ENCODE results near the gene PI4KA.
"Not testable (repeated sequence)": the region's sequence is repeated elsewhere in the genome, so short reads cannot be mapped to it uniquely, and the experiment has no call there.

PI4KA gene

GRCh38 chr22:20858615-20859416 lies at the start of gene PI4KA, which contains the start of gene SNAP29:
Gene PI4KA (minus strand): TSS chr22:20858811. CDS start chr22:20858725, 86 bp downstream.
Gene SNAP29 (plus strand): TSS chr22:20859007. CDS start chr22:20859111, 104 bp downstream.
- DNase-seq (ENCODE audit: low spot score) = peak; percentile 98

GRCh38 chr22:20906387-20906767 lies 47.8 kb upstream of the PI4KA start:
- no peak for DNase-seq (ENCODE audit: low spot score)

DNA sequence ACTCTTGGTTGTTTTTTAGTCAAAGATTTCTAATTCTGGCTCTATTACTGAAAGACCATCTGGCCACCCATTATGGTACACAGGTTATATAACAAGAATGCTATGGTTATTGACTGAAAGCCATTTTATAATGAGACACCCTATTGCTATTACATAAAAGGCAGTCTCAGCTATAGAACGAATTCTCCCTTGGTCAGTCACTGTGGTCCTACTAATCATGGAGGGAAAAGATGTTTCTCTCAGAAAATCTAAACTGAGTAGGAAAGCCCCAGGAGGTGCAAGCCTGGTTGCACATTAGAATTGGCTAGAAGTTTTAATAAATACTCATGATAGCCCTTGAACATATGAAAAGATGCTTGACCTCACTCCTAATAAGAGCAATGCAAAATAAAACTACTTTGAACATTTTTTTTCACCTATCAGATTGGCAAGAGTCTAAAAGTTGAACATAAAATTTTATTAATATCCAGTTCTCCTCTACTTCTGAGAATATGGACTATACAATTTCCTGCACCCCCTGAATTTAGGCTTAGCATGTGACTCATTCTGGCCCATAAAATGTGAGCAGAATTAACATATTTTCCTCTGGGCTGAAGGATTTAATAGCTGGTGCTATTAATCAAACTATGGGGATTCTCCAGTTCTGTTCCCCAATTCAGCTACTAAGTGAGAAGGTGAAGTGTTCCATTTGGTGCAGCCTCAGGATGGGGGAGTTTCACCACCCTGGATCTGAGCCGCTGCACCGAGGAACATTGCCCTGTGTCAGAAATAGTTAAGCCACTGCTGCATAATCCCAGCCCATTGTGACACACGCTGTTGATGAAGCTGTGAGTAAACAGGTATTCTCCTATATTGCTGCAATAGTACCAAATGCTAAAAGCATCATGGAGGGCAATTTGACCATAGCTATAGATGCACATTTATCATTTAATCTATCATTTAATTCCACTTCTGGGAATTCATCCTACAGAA lies 47.1 kb upstream of the PI4KA start:
- DNase-seq (ENCODE audit: low spot score) = no peak

DNA sequence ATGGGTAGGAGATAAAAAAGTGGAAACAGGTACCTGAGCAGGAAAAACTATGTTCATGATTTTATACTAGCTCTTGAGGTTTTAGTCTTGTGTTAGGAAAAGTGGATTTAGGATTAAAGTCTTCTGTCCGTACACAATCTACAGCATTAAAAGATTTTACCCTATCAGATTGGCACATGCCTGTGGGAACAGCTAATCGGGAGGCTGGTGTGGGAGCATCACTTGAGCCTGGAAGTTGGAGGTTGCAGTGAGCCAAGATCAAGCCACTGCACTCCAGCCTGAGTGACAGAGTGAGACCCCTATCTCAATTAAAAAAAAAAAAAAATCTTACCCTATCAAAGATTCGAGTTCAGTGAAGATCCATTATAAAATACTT lies 46.4 kb upstream of the PI4KA start:
- no peak for DNase-seq (ENCODE audit: low spot score)

GRCh38 chr22:20904008-20904979 lies 45.7 kb upstream of the PI4KA start:
- DNase-seq (ENCODE audit: low spot score) = no peak

GRCh38 chr22:20903093-20903492 lies 44.5 kb upstream of the PI4KA start:
- DNase-seq (ENCODE audit: low spot score) = no peak

GRCh38 chr22:20901093-20902033 lies 42.8 kb upstream of the PI4KA start:
- not testable (repeated sequence) for DNase-seq (ENCODE audit: low spot score)

DNA sequence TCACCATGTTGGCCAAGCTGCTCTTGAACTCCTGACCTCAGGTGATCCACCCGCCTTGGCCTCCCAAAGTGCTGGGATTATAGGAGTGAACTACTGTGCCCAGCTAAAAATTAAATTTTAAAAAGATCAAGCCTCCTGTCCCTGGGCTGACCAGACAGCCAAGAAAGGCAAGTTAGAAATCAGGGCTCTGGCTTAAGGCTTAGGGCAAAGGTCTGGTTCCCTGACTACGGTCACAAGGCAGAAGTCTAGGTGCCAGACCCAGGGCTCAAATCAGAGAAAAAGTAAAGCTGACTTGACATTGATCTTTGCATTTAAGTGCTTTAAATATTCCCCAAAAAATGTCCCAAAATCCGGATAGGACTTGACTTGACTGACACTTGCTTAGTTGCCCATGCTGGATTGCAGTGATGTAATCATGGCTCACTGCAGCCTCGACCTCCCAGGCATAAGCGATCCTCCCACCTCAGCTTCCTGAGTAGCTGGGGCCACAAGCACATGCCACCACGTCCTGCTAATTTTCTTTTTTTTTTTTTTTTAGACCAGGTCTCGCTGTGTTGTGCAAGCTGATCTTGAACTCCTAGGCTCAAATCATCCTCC lies 41.3 kb upstream of the PI4KA start:
- no peak for DNase-seq (ENCODE audit: low spot score)

- DNase-seq (ENCODE audit: low spot score) = not testable (repeated sequence)
These were observed 39.1 kb upstream of the PI4KA start for GRCh38 chr22:20897737-20898136.

DNA sequence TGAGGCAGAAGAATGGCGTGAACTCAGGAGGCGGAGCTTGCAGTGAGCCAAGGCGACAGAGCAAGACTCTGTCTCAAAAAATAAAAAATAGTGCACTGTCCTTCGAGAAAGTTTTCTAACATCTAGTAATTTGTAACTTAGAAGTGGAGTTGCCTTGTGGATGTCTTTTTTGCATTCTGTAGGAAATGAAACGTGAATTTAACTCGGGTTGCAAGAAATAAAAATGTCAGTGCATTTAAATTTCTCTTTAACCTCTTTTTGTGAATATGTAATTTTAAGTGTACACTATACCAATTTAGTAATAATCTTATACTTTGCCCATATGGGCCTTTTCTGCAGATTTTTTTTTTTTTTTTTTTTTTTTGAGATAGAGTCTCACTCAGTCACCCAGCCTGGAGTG lies 32.4 kb upstream of the PI4KA start:
- DNase-seq (ENCODE audit: low spot score) = no peak

- DNase-seq (ENCODE audit: low spot score) = no peak
These were observed 31.4 kb upstream of the PI4KA start for GRCh38 chr22:20889904-20890540.

- no peak for DNase-seq (ENCODE audit: low spot score)
These were observed 30.6 kb upstream of the PI4KA start for GRCh38 chr22:20889025-20889704.

DNA sequence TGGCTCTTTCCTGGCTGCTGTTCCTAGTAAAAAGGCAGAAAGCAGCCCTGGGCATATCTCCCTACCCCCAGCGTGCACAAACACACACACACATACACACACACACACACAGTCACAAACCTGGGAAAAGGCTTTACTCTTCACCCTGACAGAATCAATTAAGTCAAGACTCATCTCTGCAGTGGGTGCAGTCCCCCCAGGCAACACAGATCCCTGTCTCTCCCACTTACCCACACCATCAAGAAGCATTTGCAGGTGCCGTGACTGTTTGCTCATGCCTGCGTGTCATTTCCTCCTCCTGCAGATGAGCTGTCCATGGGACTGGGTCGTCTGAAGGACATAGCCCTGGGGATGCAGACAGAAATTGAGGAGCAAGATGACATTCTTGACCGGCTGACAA lies 28.8 kb upstream of the PI4KA start:
- DNase-seq (ENCODE audit: low spot score) = no peak

GRCh38 chr22:20885557-20886323 lies 27.1 kb upstream of the PI4KA start:
- DNase-seq (ENCODE audit: low spot score) = peak; percentile 75

DNA sequence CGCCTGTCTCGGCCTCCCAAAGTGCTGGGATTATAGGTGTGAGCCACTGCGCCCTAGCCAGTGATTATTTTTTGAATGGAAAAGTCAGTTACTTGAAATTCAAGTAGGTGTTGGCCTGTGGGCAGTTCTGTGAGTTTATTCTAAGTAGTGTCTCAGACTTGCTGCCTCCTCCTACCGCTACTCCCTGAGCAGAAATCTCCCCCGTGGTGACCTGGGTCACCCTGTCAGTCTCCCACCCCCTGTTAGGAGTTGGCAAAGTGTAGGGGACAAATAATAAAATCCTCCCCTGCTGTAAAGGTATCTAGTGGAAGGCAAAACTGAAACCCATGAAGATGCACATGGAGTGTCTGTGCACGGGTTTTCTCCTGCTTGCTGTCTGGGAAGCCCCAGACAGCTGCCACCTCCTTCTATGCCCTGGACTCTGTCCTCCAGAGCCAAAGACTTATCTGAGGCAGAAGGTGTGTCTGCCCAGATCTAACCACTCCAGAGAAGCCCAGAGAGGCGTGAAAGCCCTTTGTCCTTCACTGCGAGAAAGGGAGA lies 26.5 kb upstream of the PI4KA start:
- no peak for DNase-seq (ENCODE audit: low spot score)

- no peak for DNase-seq (ENCODE audit: low spot score)
These were observed 25.8 kb upstream of the PI4KA start for GRCh38 chr22:20884454-20884853.

DNA sequence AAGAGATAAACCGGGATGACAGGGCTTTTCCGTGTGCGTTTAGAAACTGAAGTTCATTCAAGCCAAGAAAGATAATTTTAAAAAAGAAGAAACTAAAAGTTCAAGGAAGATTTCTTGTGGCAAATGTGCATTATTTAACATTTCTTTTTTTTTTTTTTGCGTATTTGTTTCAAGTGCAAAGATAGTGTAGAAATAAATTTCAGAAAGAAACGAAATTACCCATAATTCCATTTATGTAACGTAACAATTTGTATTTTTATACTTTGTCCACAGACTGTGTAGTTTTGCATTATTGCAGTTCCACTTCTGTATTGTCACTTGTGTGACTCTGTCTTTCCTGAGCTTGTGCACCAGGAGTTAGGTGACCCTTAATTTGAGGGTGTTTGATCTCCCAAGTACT lies 24.2 kb upstream of the PI4KA start:
- no peak for DNase-seq (ENCODE audit: low spot score)
